HepG2 (cell line): ENCODE measurements around the gene KMT2E. TPM values are rescaled to one million over a fixed set of nuclear protein-coding genes. Genes with fewer than 3 reads are reported as not detected.

ENCODE experiments used
- CHD4 ChIP-seq: fragments of 200-600 bp; sonication (generic); IDR thresholded peaks from 2 replicates; pipeline ENCODE4 v1.7.0; 2017; ENCODE audit warnings: mild to moderate bottlenecking, low read length, borderline replicate concordance
- DNMT3B ChIP-seq: conservative IDR thresholded peaks from 2 replicates; pipeline ENCODE4 v1.6.1; 2016; ENCODE audit warnings: missing biosample characterization, control low read depth
- ELF4 ChIP-seq: sonication (generic); formaldehyde crosslinking; IDR thresholded peaks from 2 replicates; pipeline ENCODE4 v1.5.0; 2020; ENCODE audit warnings: missing genetic modification reagents, mild to moderate bottlenecking, moderate library complexity, borderline replicate concordance
- EZH2 ChIP-seq: conservative IDR thresholded peaks from 2 replicates; pipeline ENCODE4 v1.6.1; 2012; ENCODE audit warnings: mild to moderate bottlenecking, low read depth, low read length, moderate library complexity
- HNRNPH1 ChIP-seq: fragments of 200-400 bp; formaldehyde crosslinking; optimal IDR thresholded peaks from 2 replicates; pipeline ENCODE3; 2017; ENCODE audit warnings: mild to moderate bottlenecking, low read depth, low read length
- NR2C2 ChIP-seq: sonication (generic); formaldehyde crosslinking; IDR thresholded peaks from 2 replicates; pipeline ENCODE4 v1.4.0; 2020; ENCODE audit warnings: missing genetic modification reagents, mild to moderate bottlenecking, moderate library complexity, borderline replicate concordance
- NR2F1 ChIP-seq, 2 experiments: fragments of 450-650 bp in 1 of 2; formaldehyde crosslinking in 1 of 2; IDR thresholded peaks; 2 replicates each; pipeline versions ENCODE4 v1.5.0 to v1.6.1; 2016 to 2020; ENCODE audit warnings: mild to moderate bottlenecking in 1 of 2, missing compliant biosample characterization in 1 of 2, missing genetic modification reagents in 1 of 2, moderate library complexity in 1 of 2
- NR2F6 ChIP-seq, 2 experiments: IDR thresholded peaks; 2 replicates each; pipeline ENCODE4 v1.6.1; 2016; ENCODE audit warnings: antibody characterized with exemption in 1 of 2, mild to moderate bottlenecking in 1 of 2
- SRY ChIP-seq: sonication (generic); formaldehyde crosslinking; IDR thresholded peaks from 2 replicates; pipeline ENCODE4 v1.8.0; 2022; ENCODE audit warnings: mild to moderate bottlenecking, missing genetic modification reagents
- SUZ12 ChIP-seq: fragments of 150-350 bp; IDR thresholded peaks from 2 replicates; pipeline ENCODE4 v1.6.1; 2014; ENCODE audit warnings: low read depth, low read length
- TRIM24 ChIP-seq: sonication (generic); formaldehyde crosslinking; IDR thresholded peaks from 2 replicates; pipeline ENCODE4 v1.8.0; 2022; ENCODE audit warnings: mild to moderate bottlenecking, missing genetic modification reagents
- ZMYM2 ChIP-seq: sonication (generic); formaldehyde crosslinking; IDR thresholded peaks from 2 replicates; pipeline ENCODE4 v1.8.0; 2022; ENCODE audit warnings: mild to moderate bottlenecking, missing genetic modification reagents
- ZMYM3 ChIP-seq: sonication (generic); formaldehyde crosslinking; IDR thresholded peaks from 2 replicates; pipeline ENCODE4 v1.5.1; 2020; ENCODE audit warnings: mild to moderate bottlenecking, missing genetic modification reagents
- ZNF10 ChIP-seq: sonication (generic); formaldehyde crosslinking; IDR thresholded peaks from 2 replicates; pipeline ENCODE4 v1.4.0; 2020; ENCODE audit warnings: mild to moderate bottlenecking, low read depth, missing genetic modification reagents, borderline replicate concordance
- ZNF460 ChIP-seq: sonication (generic); formaldehyde crosslinking; IDR thresholded peaks from 2 replicates; pipeline ENCODE4 v1.5.1; 2020; ENCODE audit warnings: missing genetic modification reagents, mild to moderate bottlenecking, borderline replicate concordance
- ZNF766 ChIP-seq: sonication (generic); formaldehyde crosslinking; IDR thresholded peaks from 2 replicates; pipeline ENCODE4 v1.5.0; 2020; ENCODE audit warnings: missing genetic modification reagents, borderline replicate concordance
- ZNF772 ChIP-seq: sonication (generic); formaldehyde crosslinking; IDR thresholded peaks from 2 replicates; pipeline ENCODE4 v1.5.0; 2020; ENCODE audit warnings: mild to moderate bottlenecking, missing genetic modification reagents
- ZNF883 ChIP-seq: sonication (generic); formaldehyde crosslinking; IDR thresholded peaks from 2 replicates; pipeline ENCODE4 v1.5.1; 2020; ENCODE audit warnings: mild to moderate bottlenecking, missing genetic modification reagents; ENCODE audit errors: not compliant biosample characterization
- polyA plus RNA-seq, 8 experiments: library from polyadenylated mRNA; depleted of rRNA in 3 of 8; stranded (reverse) in 7 of 8; unstranded in 1 of 8; fragments of >200 nt; fragmentation: Illumina TruSeq in 4 of 8; extraction: Trizol in 4 of 8; gene quantifications; 2 replicates each; pipeline versions ENCODE4 v1.2.1 to v1.2.3, GENCODE V29; 2011 to 2016; ENCODE audit warnings: low read depth in 4 of 8, missing spikeins in 1 of 8, mixed read lengths in 1 of 8; ENCODE audit not compliant: insufficient read depth in 1 of 8
- total RNA-seq, 5 experiments: library from RNA; depleted of rRNA; stranded (reverse); fragments of >200 nt; fragmentation: Illumina TruSeq; extraction: Trizol; gene quantifications; 2 replicates each; pipeline ENCODE4 v1.2.3, GENCODE V29; 2016; ENCODE audit warnings: low read depth in 1 of 5
- TF ChIP-seq, protein P1 (sequence below): IDR thresholded peaks from 2 replicates; pipeline ENCODE4 v1.6.1; 2012; ENCODE audit warnings: inconsistent platforms
- TF ChIP-seq, protein P2 (sequence below): sonication (generic); formaldehyde crosslinking; IDR thresholded peaks from 2 replicates; pipeline ENCODE4 v1.9.0; 2021; ENCODE audit warnings: missing genetic modification reagents, borderline replicate concordance
- TF ChIP-seq, protein P3 (sequence below): sonication (generic); formaldehyde crosslinking; IDR thresholded peaks from 2 replicates; pipeline ENCODE4 v1.5.0; 2020; ENCODE audit warnings: missing genetic modification reagents
- TF ChIP-seq, protein P4 (sequence below): sonication (generic); formaldehyde crosslinking; IDR thresholded peaks from 2 replicates; pipeline ENCODE4 v1.5.1; 2020; ENCODE audit warnings: mild to moderate bottlenecking, missing genetic modification reagents

KMT2E gene
- total and polyA plus RNA-seq, 2 of the 13 experiments (the other 11 are each of a cell fraction or from before 2014, with no cell fraction given) = 6.3 to 24.4 TPM

DNA sequence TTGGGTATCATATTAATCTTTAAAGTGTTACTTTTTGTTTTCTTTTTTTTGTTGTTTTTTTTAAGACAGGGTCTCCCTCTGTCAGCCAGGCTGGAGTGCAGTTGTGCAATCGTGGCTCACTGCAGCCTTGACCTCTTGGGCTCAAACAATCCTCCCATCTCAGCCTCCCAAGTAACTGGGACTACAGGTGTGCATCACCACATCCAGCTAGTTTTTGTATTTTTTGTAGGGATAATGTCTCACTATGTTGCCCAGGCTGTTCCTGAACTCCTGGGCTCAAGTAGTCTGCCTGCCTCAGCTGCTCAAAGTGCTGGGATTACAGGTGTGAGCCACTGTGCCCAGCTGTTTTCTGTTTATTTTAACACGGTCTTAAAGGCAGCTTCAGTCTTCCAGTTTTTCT, 23.3 kb downstream of the KMT2E start (continued):
- TF ChIP-seq, protein P1, sequence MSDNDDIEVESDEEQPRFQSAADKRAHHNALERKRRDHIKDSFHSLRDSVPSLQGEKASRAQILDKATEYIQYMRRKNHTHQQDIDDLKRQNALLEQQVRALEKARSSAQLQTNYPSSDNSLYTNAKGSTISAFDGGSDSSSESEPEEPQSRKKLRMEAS = no peak
- TF ChIP-seq ELF4 (CRISPR knock-in tag) = no peak
- TF ChIP-seq, protein P2, sequence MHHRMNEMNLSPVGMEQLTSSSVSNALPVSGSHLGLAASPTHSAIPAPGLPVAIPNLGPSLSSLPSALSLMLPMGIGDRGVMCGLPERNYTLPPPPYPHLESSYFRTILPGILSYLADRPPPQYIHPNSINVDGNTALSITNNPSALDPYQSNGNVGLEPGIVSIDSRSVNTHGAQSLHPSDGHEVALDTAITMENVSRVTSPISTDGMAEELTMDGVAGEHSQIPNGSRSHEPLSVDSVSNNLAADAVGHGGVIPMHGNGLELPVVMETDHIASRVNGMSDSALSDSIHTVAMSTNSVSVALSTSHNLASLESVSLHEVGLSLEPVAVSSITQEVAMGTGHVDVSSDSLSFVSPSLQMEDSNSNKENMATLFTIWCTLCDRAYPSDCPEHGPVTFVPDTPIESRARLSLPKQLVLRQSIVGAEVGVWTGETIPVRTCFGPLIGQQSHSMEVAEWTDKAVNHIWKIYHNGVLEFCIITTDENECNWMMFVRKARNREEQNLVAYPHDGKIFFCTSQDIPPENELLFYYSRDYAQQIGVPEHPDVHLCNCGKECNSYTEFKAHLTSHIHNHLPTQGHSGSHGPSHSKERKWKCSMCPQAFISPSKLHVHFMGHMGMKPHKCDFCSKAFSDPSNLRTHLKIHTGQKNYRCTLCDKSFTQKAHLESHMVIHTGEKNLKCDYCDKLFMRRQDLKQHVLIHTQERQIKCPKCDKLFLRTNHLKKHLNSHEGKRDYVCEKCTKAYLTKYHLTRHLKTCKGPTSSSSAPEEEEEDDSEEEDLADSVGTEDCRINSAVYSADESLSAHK (CRISPR knock-in tag) = no peak
- TF ChIP-seq ZNF766 (CRISPR knock-in tag) = no peak
- peak; percentile 98 for TF ChIP-seq ZNF460 (CRISPR knock-in tag)
- no peak for TF ChIP-seq DNMT3B (CRISPR knock-in tag)
- TF ChIP-seq ZNF772 (CRISPR knock-in tag) = no peak
- TF ChIP-seq ZMYM2 (CRISPR knock-in tag) = peak; percentile 88
- TF ChIP-seq HNRNPH1 = no peak
- no peak for TF ChIP-seq SUZ12
- no peak for TF ChIP-seq TRIM24
- 0 out of 4 replicates have a peak, but pooled peaks have one; percentile 22 to 32 for TF ChIP-seq NR2F1 (CRISPR knock-in tag; IDR thresholded peaks at IDR 0.05)
- no peak for TF ChIP-seq ZNF10 (CRISPR knock-in tag)
- TF ChIP-seq NR2C2 (CRISPR knock-in tag) = peak; percentile 24; the same call in 1 of the 2 replicates
- TF ChIP-seq SRY = no peak
- TF ChIP-seq, protein P3, sequence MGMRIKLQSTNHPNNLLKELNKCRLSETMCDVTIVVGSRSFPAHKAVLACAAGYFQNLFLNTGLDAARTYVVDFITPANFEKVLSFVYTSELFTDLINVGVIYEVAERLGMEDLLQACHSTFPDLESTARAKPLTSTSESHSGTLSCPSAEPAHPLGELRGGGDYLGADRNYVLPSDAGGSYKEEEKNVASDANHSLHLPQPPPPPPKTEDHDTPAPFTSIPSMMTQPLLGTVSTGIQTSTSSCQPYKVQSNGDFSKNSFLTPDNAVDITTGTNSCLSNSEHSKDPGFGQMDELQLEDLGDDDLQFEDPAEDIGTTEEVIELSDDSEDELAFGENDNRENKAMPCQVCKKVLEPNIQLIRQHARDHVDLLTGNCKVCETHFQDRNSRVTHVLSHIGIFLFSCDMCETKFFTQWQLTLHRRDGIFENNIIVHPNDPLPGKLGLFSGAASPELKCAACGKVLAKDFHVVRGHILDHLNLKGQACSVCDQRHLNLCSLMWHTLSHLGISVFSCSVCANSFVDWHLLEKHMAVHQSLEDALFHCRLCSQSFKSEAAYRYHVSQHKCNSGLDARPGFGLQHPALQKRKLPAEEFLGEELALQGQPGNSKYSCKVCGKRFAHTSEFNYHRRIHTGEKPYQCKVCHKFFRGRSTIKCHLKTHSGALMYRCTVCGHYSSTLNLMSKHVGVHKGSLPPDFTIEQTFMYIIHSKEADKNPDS = no peak
- no peak for TF ChIP-seq CHD4
- peak; percentile 45 for TF ChIP-seq NR2F6 (IDR thresholded peaks at IDR 0.05)
- TF ChIP-seq NR2F6 (CRISPR knock-in tag; IDR thresholded peaks at IDR 0.05) = peak; percentile 80; the same call in 1 of the 2 replicates
- no peak for TF ChIP-seq EZH2
- peak; percentile 76 for TF ChIP-seq ZMYM3 (CRISPR knock-in tag)
- no peak for TF ChIP-seq ZNF883 (CRISPR knock-in tag)
- TF ChIP-seq, protein P4, sequence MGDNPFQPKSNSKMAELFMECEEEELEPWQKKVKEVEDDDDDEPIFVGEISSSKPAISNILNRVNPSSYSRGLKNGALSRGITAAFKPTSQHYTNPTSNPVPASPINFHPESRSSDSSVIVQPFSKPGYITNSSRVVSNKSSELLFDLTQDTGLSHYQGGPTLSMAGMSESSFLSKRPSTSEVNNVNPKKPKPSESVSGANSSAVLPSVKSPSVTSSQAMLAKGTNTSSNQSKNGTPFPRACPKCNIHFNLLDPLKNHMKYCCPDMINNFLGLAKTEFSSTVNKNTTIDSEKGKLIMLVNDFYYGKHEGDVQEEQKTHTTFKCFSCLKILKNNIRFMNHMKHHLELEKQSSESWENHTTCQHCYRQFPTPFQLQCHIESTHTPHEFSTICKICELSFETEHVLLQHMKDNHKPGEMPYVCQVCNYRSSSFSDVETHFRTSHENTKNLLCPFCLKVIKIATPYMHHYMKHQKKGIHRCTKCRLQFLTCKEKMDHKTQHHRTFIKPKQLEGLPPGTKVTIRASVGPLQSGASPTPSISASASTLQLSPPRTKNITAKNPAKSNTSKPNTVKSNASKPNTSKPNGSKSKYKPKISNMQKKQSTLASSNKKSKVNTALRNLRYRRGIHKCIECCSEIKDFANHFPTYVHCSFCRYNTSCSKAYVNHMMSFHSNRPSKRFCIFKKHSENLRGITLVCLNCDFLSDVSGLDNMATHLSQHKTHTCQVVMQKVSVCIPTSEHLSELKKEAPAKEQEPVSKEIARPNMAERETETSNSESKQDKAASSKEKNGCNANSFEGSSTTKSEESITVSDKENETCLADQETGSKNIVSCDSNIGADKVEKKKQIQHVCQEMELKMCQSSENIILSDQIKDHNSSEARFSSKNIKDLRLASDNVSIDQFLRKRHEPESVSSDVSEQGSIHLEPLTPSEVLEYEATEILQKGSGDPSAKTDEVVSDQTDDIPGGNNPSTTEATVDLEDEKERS (CRISPR knock-in tag) = peak; percentile 93
